ENCODE data around the gene GNG7.

GRCh38 chr19:2721570-2722540 lies 19.4 kb upstream of the GNG7 start:
- TF ChIP-seq CTCF (conservative IDR thresholded peaks at IDR 0.05) (no peak), ZFX (IDR thresholded peaks at IDR 0.05) (no peak)

Measured in C4-2B (cell line).